CD4-positive, alpha-beta T cell treated with Interleukin-15 for 1 hour (primary cell): ENCODE data around the gene TPSB2.

Experiments used
- DNase-seq: peaks from one replicate; pipeline ENCODE4 v3.0.0-alpha.2; 2020

Gene TPSB2

DNA sequence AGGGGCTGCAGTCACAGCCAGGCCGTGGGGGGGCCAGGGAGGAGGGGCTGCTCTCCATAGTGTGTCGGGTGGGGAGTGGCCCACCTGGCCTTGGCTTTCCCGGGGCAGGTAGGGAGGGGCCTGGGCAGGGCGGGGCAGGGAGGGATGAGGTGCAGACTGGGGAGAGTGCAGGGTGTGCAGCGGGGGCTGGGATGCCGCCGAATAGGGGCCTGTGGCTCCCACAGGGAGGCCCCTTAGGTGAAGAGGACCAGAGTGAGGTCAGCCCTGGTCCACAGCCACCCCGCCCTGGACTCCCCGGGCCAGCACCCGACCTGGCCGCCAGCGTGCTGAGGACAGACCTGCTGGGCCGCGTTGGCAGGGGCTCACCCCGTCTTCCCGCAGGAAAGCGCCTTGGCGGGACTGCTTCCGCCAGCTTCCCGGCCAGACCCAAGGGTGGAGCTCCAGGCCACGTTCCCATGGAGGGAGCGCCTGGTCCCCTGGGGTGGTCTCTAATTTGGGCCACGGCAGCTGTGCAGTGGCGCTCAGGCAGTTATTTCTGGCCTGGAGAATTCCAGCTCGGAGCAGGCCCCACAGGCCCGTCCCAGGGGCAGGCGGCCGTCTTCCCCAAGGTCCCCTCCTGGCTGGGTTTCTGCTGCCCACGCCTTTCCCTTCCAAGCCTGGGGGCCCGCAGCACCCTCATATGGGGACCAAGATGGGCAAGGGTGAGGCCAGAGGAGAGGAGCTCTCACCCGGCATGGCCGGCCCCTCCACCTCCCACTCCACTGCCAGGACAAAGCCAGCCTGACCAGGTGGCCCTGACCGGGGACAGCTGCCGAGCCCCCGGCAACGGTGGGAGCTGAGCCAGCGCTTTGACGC lies 49.2 kb downstream of the TPSB2 start:
- no peak for DNase-seq
